Measurements from ENCODE around the gene BANK1. TPM values are rescaled to one million over a fixed set of nuclear protein-coding genes. Genes with fewer than 3 reads are reported as not detected.

Gene BANK1
- total RNA-seq, 1 donor from 2014 or later = 0.24 TPM

- no peak for ATAC-seq (ENCODE audit: poor library complexity)
- DNase-seq = no peak
- intact Hi-C loops (cut with DNase I) = no loop called here
Observed at GRCh38 chr4:102061133-102061532, 270.6 kb downstream of the BANK1 start.

GRCh38 chr4:102064747-102065442, 274.4 kb downstream of the BANK1 start:
- intact Hi-C loops (cut with DNase I) = no loop called here
- ATAC-seq (ENCODE audit: poor library complexity) (no peak), DNase-seq (no peak)

- no peak for DNase-seq
- no peak for ATAC-seq (ENCODE audit: poor library complexity)
- intact Hi-C loops (cut with DNase I) = no loop called here
Observed at GRCh38 chr4:102076622-102077021, 286.1 kb downstream of the BANK1 start.

- no peak for DNase-seq
- intact Hi-C loops (cut with DNase I) = no loop called here
- ATAC-seq (ENCODE audit: poor library complexity) = no peak
Observed at GRCh38 chr4:102080184-102080583, 289.7 kb downstream of the BANK1 start.

- ATAC-seq (ENCODE audit: poor library complexity) (no peak), DNase-seq (no peak)
- intact Hi-C loops (cut with DNase I) = no loop called here
Observed at GRCh38 chr4:102089850-102090621, 299.5 kb downstream of the BANK1 start.

- no peak for DNase-seq
- ATAC-seq (ENCODE audit: poor library complexity) = no peak
- intact Hi-C loops (cut with DNase I) = no loop called here
Observed at GRCh38 chr4:102091656-102092055, 301.1 kb downstream of the BANK1 start.

GRCh38 chr4:102094481-102094880, 304.0 kb downstream of the BANK1 start:
- intact Hi-C loops (cut with DNase I) = no loop called here
- no peak for DNase-seq
- ATAC-seq (ENCODE audit: poor library complexity) = no peak

GRCh38 chr4:102103368-102103767, 312.8 kb downstream of the BANK1 start:
- intact Hi-C loops (cut with DNase I) = no loop called here
- ATAC-seq (ENCODE audit: poor library complexity) (no peak), DNase-seq (no peak)

- ATAC-seq (ENCODE audit: poor library complexity) (no peak), DNase-seq (no peak)
- intact Hi-C loops (cut with DNase I) = no loop called here
Observed at GRCh38 chr4:102104278-102104677, 313.7 kb downstream of the BANK1 start.

GRCh38 chr4:102105983-102106382, 315.5 kb downstream of the BANK1 start:
- intact Hi-C loops (cut with DNase I) = no loop called here
- ATAC-seq (ENCODE audit: poor library complexity) = no peak
- no peak for DNase-seq

GRCh38 chr4:102114118-102114630, 323.6 kb downstream of the BANK1 start:
- intact Hi-C loops (cut with DNase I) = no loop called here
- DNase-seq (no peak), ATAC-seq (ENCODE audit: poor library complexity) (no peak)

GRCh38 chr4:102116121-102116520, 325.6 kb downstream of the BANK1 start:
- ATAC-seq (ENCODE audit: poor library complexity) (no peak), DNase-seq (no peak)
- intact Hi-C loops (cut with DNase I) = no loop called here

GRCh38 chr4:102120846-102121245, 330.3 kb downstream of the BANK1 start:
- intact Hi-C loops (cut with DNase I) = no loop called here
- DNase-seq = no peak
- ATAC-seq (ENCODE audit: poor library complexity) = no peak

Data from Right ventricle myocardium superior (tissue), 1 donor.